Esophagus (tissue), 2 donors: Measurements from ENCODE around the gene CERS3. TPM values are rescaled to one million over a fixed set of nuclear protein-coding genes. Genes with fewer than 3 reads are reported as not detected.
A peak's percentile ranks its signal among the peaks of the same experiment; 100 is the strongest.

ENCODE experiments used
- H3K27ac ChIP-seq, 2 donors: one replicate each; pipeline ENCODE4 v1.5.1; 2013; ENCODE audit warnings: low read depth in 2 of 2, mild to moderate bottlenecking in 2 of 2, inconsistent platforms in 1 of 2, low read length in 1 of 2, moderate library complexity in 1 of 2
- H3K27me3 ChIP-seq, 2 donors: one replicate each; pipeline ENCODE4 v1.6.1; 2013; ENCODE audit warnings: low read length in 2 of 2, control low read depth in 1 of 2, mild to moderate bottlenecking in 1 of 2; ENCODE audit not compliant: insufficient read depth in 2 of 2, control insufficient read depth in 1 of 2
- H3K36me3 ChIP-seq, 2 donors: one replicate each; pipeline ENCODE4 v1.6.1; 2013; ENCODE audit warnings: low read length in 1 of 2; ENCODE audit not compliant: control insufficient read depth in 2 of 2, insufficient read depth in 2 of 2
- H3K4me1 ChIP-seq, 2 donors: one replicate each; pipeline ENCODE4 v1.6.1; 2013; ENCODE audit warnings: low read length in 1 of 2; ENCODE audit not compliant: control insufficient read depth in 2 of 2, insufficient read depth in 2 of 2
- H3K4me3 ChIP-seq, 2 donors: one replicate each; pipeline ENCODE4 v1.5.1; 2013; ENCODE audit warnings: low read length in 2 of 2, mild to moderate bottlenecking in 2 of 2, low read depth in 1 of 2, moderate library complexity in 1 of 2
- H3K9me3 ChIP-seq, 2 donors: one replicate each; pipeline ENCODE4 v1.6.1; 2013; ENCODE audit warnings: mild to moderate bottlenecking in 2 of 2, low read depth in 1 of 2, low read length in 1 of 2, moderate library complexity in 1 of 2; ENCODE audit not compliant: control insufficient read depth in 2 of 2, insufficient read depth in 1 of 2
- WGBS, 2 donors: extraction: QIAGEN DNeasy Blood & Tissue Kit; methylation state at CpG; one replicate each; pipeline ENCODE4 v1.1.7; 2013; 5-methylcytosine and 5-hydroxymethylcytosine counted together
- polyA plus RNA-seq, 2 donors: library from polyadenylated mRNA; stranded (reverse); fragments of 200-250 nt; gene quantifications; one replicate each; pipeline ENCODE4 v1.2.3, GENCODE V29; 2013
- donor health status: healthy with polysubstance abuse.
- donor health status: Bipolar disorder and iron deficiency.

The CERS3 gene
- polyA plus RNA-seq, 2 donors = 65.4 to 69.9 TPM

DNA sequence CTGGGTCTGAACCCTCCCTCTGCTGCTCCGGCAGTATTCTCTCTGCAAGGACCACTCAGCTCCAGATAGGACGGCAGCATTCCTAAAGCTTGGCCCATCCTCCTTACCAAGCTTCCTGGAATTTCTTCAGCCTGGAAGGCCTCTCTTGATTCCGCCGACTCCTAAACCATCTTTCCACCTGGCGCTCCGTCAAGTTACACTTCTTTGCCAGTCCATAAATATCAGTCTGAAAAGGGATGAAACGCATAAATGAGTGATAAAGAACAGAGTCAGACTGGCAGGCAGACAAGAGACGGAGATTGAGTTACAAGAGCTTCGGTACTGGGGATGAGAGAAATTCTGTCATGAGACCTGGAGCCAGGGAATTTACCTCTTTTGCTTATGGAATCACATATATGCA lies 44.3 kb downstream of the CERS3 start:
- Histone ChIP-seq H3K27me3 (no peaks in the 10 kb centered on the region), H3K36me3 (peaks cover 0 to 3% of the 10 kb centered on the region in 2 donors), H3K9me3 (no peaks in the 10 kb centered on the region), H3K27ac (no peak overlapping the region), H3K4me1 (no peaks in the 10 kb centered on the region), H3K4me3 (no peak overlapping the region)
- 82 to 88% methylated on average over 9 of the region's 9 CpGs for WGBS, 2 donors

DNA sequence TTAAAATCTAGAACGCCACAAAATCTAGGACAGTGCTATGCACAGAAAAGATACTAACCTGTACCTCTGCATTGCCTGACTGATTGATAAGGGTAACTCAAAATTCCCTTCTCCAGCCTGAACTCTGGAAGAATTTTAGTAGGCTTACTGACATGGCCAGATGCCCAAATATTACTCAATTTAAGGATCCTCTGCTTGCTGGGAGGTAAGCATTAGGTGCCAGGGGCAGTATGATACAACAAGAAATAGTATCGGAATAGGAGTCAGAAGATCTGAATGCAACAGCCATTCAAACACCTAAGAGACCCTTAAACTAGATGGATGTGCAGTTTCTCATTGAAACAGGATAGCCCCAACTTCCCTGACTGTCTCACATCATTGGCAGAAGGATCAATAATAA lies 45.4 kb downstream of the CERS3 start:
- peaks cover 0 to 3% of the 10 kb centered on the region in 2 donors for H3K36me3 ChIP-seq
- 95 to 99% methylated on average over 2 of the region's 2 CpGs for WGBS, 2 donors

DNA sequence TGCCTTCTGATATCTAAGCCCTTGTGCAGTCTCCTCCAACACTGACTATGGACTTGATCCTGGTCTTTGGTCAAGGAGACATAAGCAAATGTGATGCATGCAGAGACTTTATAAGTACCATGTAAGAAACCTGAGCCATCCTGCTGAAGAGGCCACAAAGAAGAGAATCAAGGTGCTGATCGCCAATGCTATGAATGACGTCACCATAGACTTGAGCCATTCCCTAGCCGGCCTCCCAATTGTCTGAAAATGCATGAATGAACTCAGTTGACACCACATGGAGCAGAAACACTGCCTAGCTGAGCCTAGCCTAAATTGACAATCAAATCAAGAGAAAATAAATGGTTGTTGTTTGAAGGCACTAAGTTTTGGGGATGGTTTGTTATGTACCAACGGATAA lies 51.9 kb downstream of the CERS3 start:
- Histone ChIP-seq H3K4me1 (no peaks in the 10 kb centered on the region), H3K27ac (no peak overlapping the region), H3K9me3 (no peaks in the 10 kb centered on the region), H3K27me3 (no peaks in the 10 kb centered on the region), H3K36me3 (peaks cover 3 to 4% of the 10 kb centered on the region in 2 donors), H3K4me3 (no peak overlapping the region)
- 84 to 94% methylated on average over 4 of the region's 4 CpGs for WGBS, 2 donors

More for the DNA sequence above, 45.4 kb downstream of the CERS3 start:
- H3K27me3 ChIP-seq = no peaks in the 10 kb centered on the region
- H3K4me1 ChIP-seq = no peaks in the 10 kb centered on the region
- no peak overlapping the region for H3K4me3 ChIP-seq
- H3K27ac ChIP-seq = no peak overlapping the region
- H3K9me3 ChIP-seq = no peaks in the 10 kb centered on the region

DNA sequence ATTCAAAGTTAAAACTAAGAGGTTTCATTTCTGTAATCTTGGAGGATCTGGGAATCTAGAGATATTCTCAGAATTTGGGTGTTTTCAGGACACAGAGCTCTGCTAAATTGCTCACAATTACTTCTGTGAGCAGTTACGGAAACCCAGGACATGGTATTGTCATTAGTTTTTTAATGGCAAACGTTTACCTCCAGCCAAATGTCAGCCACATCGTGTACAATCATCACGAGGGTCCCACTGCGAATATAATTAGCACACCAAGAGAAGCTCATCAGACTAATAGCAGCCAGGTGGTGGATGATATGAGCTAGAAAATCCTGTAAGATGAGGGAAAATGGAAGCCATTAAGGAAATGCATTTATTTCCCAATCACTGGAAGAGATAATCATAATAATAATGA lies 56.0 kb downstream of the CERS3 start:
- 79 to 86% methylated on average over 5 of the region's 5 CpGs for WGBS, 2 donors
- Histone ChIP-seq H3K27ac (no peak overlapping the region), H3K9me3 (no peaks in the 10 kb centered on the region), H3K36me3 (peaks cover 3 to 10% of the 10 kb centered on the region in 2 donors), H3K4me3 (no peak overlapping the region), H3K27me3 (no peaks in the 10 kb centered on the region), H3K4me1 (no peaks in the 10 kb centered on the region)

DNA sequence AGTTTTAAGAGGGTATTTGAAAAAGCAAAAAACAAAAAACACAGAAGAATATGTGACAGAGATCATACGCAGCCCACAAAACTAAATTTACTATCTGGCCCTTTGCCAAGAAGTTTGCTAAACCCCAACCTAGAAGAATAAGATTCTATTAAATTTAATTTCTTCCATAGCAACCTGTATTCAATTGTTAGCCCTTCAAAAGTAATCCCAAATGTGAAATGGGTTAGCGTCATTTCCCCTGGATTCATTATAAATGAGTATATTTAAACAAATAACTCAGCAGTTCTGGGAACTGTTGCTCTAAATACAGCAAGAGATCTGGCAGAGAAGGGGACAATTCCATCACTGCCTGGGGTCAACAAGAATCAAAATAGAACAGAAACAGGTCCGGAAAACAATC lies 56.8 kb downstream of the CERS3 start:
- Histone ChIP-seq H3K9me3 (no peaks in the 10 kb centered on the region), H3K27me3 (no peaks in the 10 kb centered on the region), H3K27ac (no peak overlapping the region), H3K4me3 (no peak overlapping the region), H3K4me1 (no peaks in the 10 kb centered on the region), H3K36me3 (peaks cover under 1 to 9% of the 10 kb centered on the region in 2 donors)
- WGBS, 2 donors = 66 to 68% methylated on average over 3 of the region's 3 CpGs

DNA sequence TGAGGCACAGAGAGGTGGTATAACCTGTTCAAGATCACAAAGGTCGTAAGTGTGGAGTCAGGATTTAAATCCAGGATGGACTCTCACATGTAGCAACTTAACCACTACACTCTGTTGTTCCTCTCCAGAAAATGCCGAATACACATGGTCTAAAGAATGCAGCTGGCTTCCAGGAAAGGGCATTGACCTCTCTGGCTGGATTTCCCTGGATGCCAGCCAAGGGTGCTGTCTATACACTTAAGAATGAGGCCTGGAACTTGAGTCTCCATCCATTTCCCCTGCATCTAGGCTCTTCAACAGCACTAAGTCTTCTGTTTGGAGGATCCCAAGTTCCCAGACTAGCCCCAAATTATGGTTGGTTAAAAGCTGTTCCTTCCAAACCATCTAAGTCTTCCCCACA lies 60.5 kb downstream of the CERS3 start:
- Histone ChIP-seq H3K4me3 (no peak overlapping the region), H3K27ac (no peak overlapping the region)
- WGBS, 2 donors = 53 to 56% methylated on average over 2 of the region's 2 CpGs

DNA sequence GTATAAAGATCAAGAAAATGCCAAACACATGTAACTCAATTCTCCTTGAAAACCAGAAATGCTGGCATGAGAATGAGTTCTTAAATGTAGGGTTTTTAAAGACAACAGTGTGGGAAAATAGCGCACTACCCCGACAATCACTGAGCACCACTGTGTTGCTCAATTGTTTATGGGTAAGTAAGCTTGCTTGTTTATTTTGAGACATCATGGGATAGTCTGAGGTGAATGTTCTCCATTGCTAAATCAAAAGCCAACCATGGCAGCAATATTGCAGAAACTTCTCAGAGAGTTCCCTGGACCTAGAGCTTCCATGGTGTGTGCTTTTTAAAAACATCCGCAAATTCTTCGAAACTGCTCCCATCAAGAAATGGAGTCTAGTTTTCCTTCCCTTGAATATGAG lies 62.7 kb downstream of the CERS3 start:
- no peak overlapping the region for H3K27ac ChIP-seq
- WGBS, 2 donors = 52 to 58% methylated on average over 4 of the region's 4 CpGs
- no peaks in the 10 kb centered on the region for H3K27me3 ChIP-seq
- H3K9me3 ChIP-seq = no peaks in the 10 kb centered on the region
- peaks cover 0 to 2% of the 10 kb centered on the region in 2 donors for H3K4me1 ChIP-seq
- peaks cover 0 to 8% of the 10 kb centered on the region in 2 donors for H3K36me3 ChIP-seq
- H3K4me3 ChIP-seq = no peak overlapping the region

More for the DNA sequence above, 60.5 kb downstream of the CERS3 start:
- Histone ChIP-seq H3K4me1 (no peaks in the 10 kb centered on the region), H3K9me3 (no peaks in the 10 kb centered on the region), H3K36me3 (peaks cover 0 to 6% of the 10 kb centered on the region in 2 donors), H3K27me3 (no peaks in the 10 kb centered on the region)

DNA sequence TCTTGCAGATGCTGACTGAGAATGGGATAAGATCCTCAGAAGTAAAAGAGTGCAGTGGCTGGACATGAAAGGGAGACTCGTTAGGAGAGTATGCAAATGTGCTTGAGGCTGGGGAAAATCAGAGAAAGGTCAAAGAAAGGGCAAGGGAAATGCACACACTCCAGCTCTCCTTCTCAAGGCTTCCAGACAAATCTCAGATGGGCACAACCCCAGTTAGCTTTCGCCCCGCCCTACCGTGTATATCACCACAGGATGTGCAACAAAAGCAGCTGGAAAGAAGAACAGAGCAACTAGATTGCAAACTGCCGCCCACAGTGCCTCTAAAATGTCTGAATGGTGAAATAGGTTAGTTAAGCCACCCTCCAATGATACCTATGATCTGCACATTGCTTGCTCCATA lies 63.9 kb downstream of the CERS3 start:
- peaks cover 0 to 10% of the 10 kb centered on the region in 2 donors for H3K36me3 ChIP-seq
- WGBS, 2 donors = 48 to 54% methylated on average over 5 of the region's 5 CpGs
- H3K4me1 ChIP-seq = peaks cover 0 to 4% of the 10 kb centered on the region in 2 donors

DNA sequence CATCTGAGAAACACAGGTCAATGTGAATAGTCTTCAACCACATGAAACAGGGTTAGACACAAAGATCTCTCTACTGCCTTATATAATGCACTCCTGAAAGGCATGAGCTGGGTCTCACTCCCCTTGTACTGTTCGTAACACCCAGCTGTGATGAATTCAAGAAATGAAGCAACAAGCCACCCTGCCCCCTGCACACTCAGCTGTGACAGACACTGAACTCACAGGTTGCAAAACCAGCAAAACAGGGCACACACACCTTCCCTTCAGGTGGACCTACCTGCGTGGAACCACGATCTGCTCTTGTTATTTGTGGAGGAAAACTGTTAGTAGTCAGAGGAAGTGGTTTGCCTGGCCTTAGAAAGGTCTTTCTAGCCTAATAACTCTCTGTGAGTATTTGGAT lies 64.5 kb downstream of the CERS3 start:
- Histone ChIP-seq H3K27me3 (no peaks in the 10 kb centered on the region), H3K36me3 (peaks cover 0 to 10% of the 10 kb centered on the region in 2 donors), H3K4me1 (peaks cover 0 to 4% of the 10 kb centered on the region in 2 donors), H3K4me3 (no peak overlapping the region), H3K27ac (peak overlapping the region; percentile 51 to 74), H3K9me3 (no peaks in the 10 kb centered on the region)
- WGBS, 2 donors = 62 to 70% methylated on average over 3 of the region's 3 CpGs

More for the DNA sequence above, 63.9 kb downstream of the CERS3 start:
- no peak overlapping the region for H3K4me3 ChIP-seq
- H3K27ac ChIP-seq = peak overlapping the region; percentile 34 to 58
- H3K27me3 ChIP-seq = no peaks in the 10 kb centered on the region
- H3K9me3 ChIP-seq = no peaks in the 10 kb centered on the region

DNA sequence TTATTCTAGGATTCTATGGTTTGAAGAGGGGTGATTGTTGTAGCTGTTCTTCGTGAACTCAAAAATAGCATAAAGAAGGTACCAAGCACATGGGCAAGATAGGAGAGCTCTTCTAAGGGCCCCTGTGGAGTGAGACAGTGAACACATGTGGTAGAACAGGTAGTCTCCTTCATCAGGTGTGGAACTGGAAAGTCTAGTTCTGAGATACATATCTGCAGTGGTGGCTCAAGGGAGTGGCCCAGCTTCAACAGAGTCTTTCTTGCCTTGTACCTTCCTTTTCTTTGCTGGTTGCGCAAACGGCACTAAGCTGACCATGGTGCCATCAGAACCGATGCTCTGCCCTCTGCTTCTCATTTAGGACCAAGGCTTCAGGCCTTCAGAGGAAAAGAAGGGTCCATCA lies 65.2 kb downstream of the CERS3 start:
- WGBS, 2 donors = 75 to 77% methylated on average over 4 of the region's 4 CpGs
- H3K27me3 ChIP-seq = no peaks in the 10 kb centered on the region
- H3K4me3 ChIP-seq = no peak overlapping the region
- peak overlapping the region; percentile 74 to 84 for H3K27ac ChIP-seq
- H3K36me3 ChIP-seq = peaks cover 0 to 8% of the 10 kb centered on the region in 2 donors
- H3K9me3 ChIP-seq = no peaks in the 10 kb centered on the region
- peaks cover 0 to 4% of the 10 kb centered on the region in 2 donors for H3K4me1 ChIP-seq
